BJ (cell line): ENCODE data around the gene BICDL2. TPM values are rescaled to one million over a fixed set of nuclear protein-coding genes. Genes with fewer than 3 reads are reported as not detected.

ENCODE experiments used
- CTCF ChIA-PET: fragments of 350-600 bp; formaldehyde crosslinking; extraction: SDS; loops from one replicate; lab custom pipeline; 2021; ENCODE audit warnings: antibody characterized with exemption, inconsistent platforms; lab: Yijun Ruan, JAX
- POLR2A ChIA-PET: fragments of 300-600 bp; sonication (Branson Sonifier 250); formaldehyde crosslinking; extraction: SDS; loops from one replicate; lab custom pipeline; 2021; ENCODE audit warnings: antibody characterized with exemption; lab: Charles Lee
- DNase-seq: peaks from one replicate; pipeline ENCODE4 v3.0.0-alpha.2; 2011; ENCODE audit warnings: low read depth
- H3K27me3 ChIP-seq: 2 replicates; pipeline ENCODE4 v1.6.0; 2011; ENCODE audit warnings: low read length; ENCODE audit not compliant: control insufficient read depth, insufficient read depth
- H3K36me3 ChIP-seq: 2 replicates; pipeline ENCODE4 v1.5.1; 2011; ENCODE audit warnings: low read length; ENCODE audit not compliant: control insufficient read depth, insufficient read depth
- H3K4me3 ChIP-seq: 2 replicates; pipeline ENCODE4 v1.5.1; 2011; ENCODE audit warnings: low read depth, mild to moderate bottlenecking, control low read depth, low read length
- CTCF ChIP-seq: IDR thresholded peaks from 2 replicates; pipeline ENCODE4 v1.5.1; 2011; ENCODE audit warnings: low read depth, mild to moderate bottlenecking, control low read depth, inconsistent platforms, low read length, moderate library complexity; ENCODE audit not compliant: insufficient read depth
- polyA plus RNA-seq: library from polyadenylated mRNA; depleted of rRNA; stranded (reverse); fragments of >200 nt; gene quantifications from 2 replicates; pipeline ENCODE4 v1.2.3, GENCODE V29; 2011

Gene BICDL2
- polyA plus RNA-seq, 1 experiment: 0.04 TPM

GRCh38 chr16:3046641-3047386, 10.1 kb upstream of the BICDL2 start:
- TF ChIP-seq CTCF: no peak
- CTCF ChIA-PET: interaction anchor here (0.7 to 5.5 kb wide), 5 partner anchors 12 to 120 kb away, joined by 3 to 42 read pairs (median 6); no protein-coding TSS in a partner anchor
- Histone ChIP-seq H3K36me3 (no peaks in the 10 kb centered on the region), H3K27me3 (peaks cover 34% of the 10 kb centered on the region), H3K4me3 (no peak overlapping the region)
- DNase-seq: no peak
- POLR2A ChIA-PET: no interaction called here

- CTCF ChIA-PET: interaction anchor here (1.4 to 8.1 kb wide), 2 partner anchors 13 to 16 kb away, joined by 8 to 97 read pairs; no protein-coding TSS in a partner anchor
- POLR2A ChIA-PET: no interaction called here
- H3K27me3 ChIP-seq: peaks cover 35% of the 10 kb centered on the region
- no peaks in the 10 kb centered on the region for H3K36me3 ChIP-seq
- no peak for DNase-seq
- H3K4me3 ChIP-seq: peak within 1 kb of the TSS; percentile 38
- no peak for TF ChIP-seq CTCF
Observed at GRCh38 chr16:3045758-3046640, 9.3 kb upstream of the BICDL2 start, which contains the start of gene MMP25. Gene MMP25 (plus strand): TSS chr16:3046561. CDS start chr16:3046918, 357 bp downstream.

- ChIA-PET CTCF (interaction anchor here (1.3 to 8.1 kb wide), 3 partner anchors 15 to 87 kb away, joined by 3 to 97 read pairs (median 8); no protein-coding TSS in a partner anchor), POLR2A (interaction anchor here (0.6 kb wide), 1 partner anchor 25 kb away, joined by 3 read pairs; the partner anchor contains the start of gene TNFRSF12A)
- H3K4me3 ChIP-seq: no peak overlapping the region
- TF ChIP-seq CTCF: no peak
- no peak for DNase-seq
- H3K27me3 ChIP-seq: peaks cover 34% of the 10 kb centered on the region
- H3K36me3 ChIP-seq: no peaks in the 10 kb centered on the region
Observed at GRCh38 chr16:3044708-3045107, 8.0 kb upstream of the BICDL2 start.

GRCh38 chr16:3042376-3042775, 5.6 kb upstream of the BICDL2 start:
- no peaks in the 10 kb centered on the region for H3K36me3 ChIP-seq
- ChIA-PET CTCF (interaction anchor here (0.7 to 8.1 kb wide), 3 partner anchors 13 to 89 kb away, joined by 3 to 97 read pairs (median 5); no protein-coding TSS in a partner anchor), POLR2A (no interaction called here)
- peaks cover 37% of the 10 kb centered on the region for H3K27me3 ChIP-seq
- TF ChIP-seq CTCF: no peak
- H3K4me3 ChIP-seq: no peak overlapping the region
- no peak for DNase-seq

GRCh38 chr16:3038896-3039295, 2.2 kb upstream of the BICDL2 start:
- Histone ChIP-seq H3K4me3 (no peak overlapping the region), H3K27me3 (peaks cover 43% of the 10 kb centered on the region), H3K36me3 (no peaks in the 10 kb centered on the region)
- no peak for TF ChIP-seq CTCF
- no peak for DNase-seq
- POLR2A ChIA-PET: interaction anchor here (0.7 kb wide), 1 partner anchor 74 kb away, joined by 3 read pairs; no protein-coding TSS in a partner anchor
- CTCF ChIA-PET: interaction anchor here (1.4 to 8.1 kb wide), 4 partner anchors 9 to 91 kb away, joined by 4 to 97 read pairs (median 8); no protein-coding TSS in a partner anchor
